NCI-H1048 (cell line): Measurements from ENCODE around the gene FAM174A.

Experiments
- DNase-seq: peaks from one replicate; lab custom pipeline; 2025; lab: John Stamatoyannopoulos, UW

FAM174A gene

GRCh38 chr5:100535060-100536005 lies at the start of gene FAM174A:
Gene FAM174A, plus strand, starts transcription at chr5:100535374. Its CDS starts 157 bp downstream, at chr5:100535531.
- peak; percentile 91 for DNase-seq

- DNase-seq: no peak
Measured at GRCh38 chr5:100493996-100494395, 41.2 kb upstream of the FAM174A start.

- DNase-seq: no peak
Measured at GRCh38 chr5:100496296-100496695, 38.9 kb upstream of the FAM174A start.

GRCh38 chr5:100502684-100503083 lies 32.5 kb upstream of the FAM174A start:
- no peak for DNase-seq

GRCh38 chr5:100505984-100506670 lies 29.0 kb upstream of the FAM174A start:
- no peak for DNase-seq

- DNase-seq: no peak
Measured at GRCh38 chr5:100516285-100516684, 18.9 kb upstream of the FAM174A start.

- DNase-seq: no peak
Measured at GRCh38 chr5:100517301-100517974, 17.7 kb upstream of the FAM174A start.

- DNase-seq: no peak
Measured at GRCh38 chr5:100518377-100518776, 16.8 kb upstream of the FAM174A start.

GRCh38 chr5:100519075-100519474 lies 16.1 kb upstream of the FAM174A start:
- no peak for DNase-seq

GRCh38 chr5:100520348-100520747 lies 14.8 kb upstream of the FAM174A start:
- DNase-seq: no peak

- no peak for DNase-seq
Measured at GRCh38 chr5:100537946-100538345, 2.8 kb downstream of the FAM174A start.

- DNase-seq: no peak
Measured at GRCh38 chr5:100539519-100539918, 4.3 kb downstream of the FAM174A start.

- no peak for DNase-seq
Measured at GRCh38 chr5:100542086-100542485, 6.9 kb downstream of the FAM174A start.

- no peak for DNase-seq
Measured at GRCh38 chr5:100546001-100546400, 10.8 kb downstream of the FAM174A start.

- DNase-seq: no peak
Measured at GRCh38 chr5:100550531-100551051, 15.4 kb downstream of the FAM174A start.

- DNase-seq: no peak
Measured at GRCh38 chr5:100551183-100551582, 16.0 kb downstream of the FAM174A start.

- DNase-seq: no peak
Measured at GRCh38 chr5:100553209-100553608, 18.0 kb downstream of the FAM174A start.

GRCh38 chr5:100560860-100561259 lies 25.7 kb downstream of the FAM174A start:
- no peak for DNase-seq

GRCh38 chr5:100562821-100563220 lies 27.6 kb downstream of the FAM174A start:
- DNase-seq: no peak

GRCh38 chr5:100566382-100567141 lies 31.4 kb downstream of the FAM174A start:
- DNase-seq: no peak

GRCh38 chr5:100574716-100575115 lies 39.5 kb downstream of the FAM174A start:
- DNase-seq: no peak

- DNase-seq: no peak
Measured at GRCh38 chr5:100575815-100576214, 40.6 kb downstream of the FAM174A start.
